OCI-LY3 (cell line): ENCODE data around the gene WSB2.

Experiments
- H2AFZ ChIP-seq: fragments of 200-600, 300-600 bp; shearing (Covaris generic); 2 replicates; pipeline ENCODE4 v1.6.0; 2014; ENCODE audit warnings: antibody characterized with exemption, low read depth, low read length
- H3K27ac ChIP-seq: fragments of 200-600, 300-600 bp; sonication (generic); 2 replicates; pipeline ENCODE4 v1.5.1; 2014; ENCODE audit warnings: mild to moderate bottlenecking, low read length, moderate library complexity, mixed read lengths
- H3K27me3 ChIP-seq: fragments of 200-600, 300-600 bp; sonication (generic); 2 replicates; pipeline ENCODE4 v1.6.1; 2014; ENCODE audit warnings: low read depth, low read length, mixed read lengths
- H3K36me3 ChIP-seq: fragments of 200-600, 300-600 bp; sonication (generic); replicated peaks from 2 replicates; pipeline ENCODE3; 2014; ENCODE audit warnings: low read depth, low read length, mixed read lengths
- H3K4me1 ChIP-seq: fragments of 300-600, 200-600 bp; sonication (generic); 2 replicates; pipeline ENCODE4 v1.6.1; 2014; ENCODE audit warnings: low read length, mixed read lengths
- H3K4me2 ChIP-seq: fragments of 200-600, 300-600 bp; sonication (generic); 2 replicates; pipeline ENCODE4 v1.6.1; 2014; ENCODE audit warnings: low read length, mixed read lengths
- H3K4me3 ChIP-seq: fragments of 300-600, 200-600 bp; sonication (generic); 2 replicates; pipeline ENCODE4 v1.5.1; 2014; ENCODE audit warnings: antibody characterized with exemption, mild to moderate bottlenecking, low read length, moderate library complexity
- H3K79me2 ChIP-seq: fragments of 300-600, 200-600 bp; shearing (Covaris generic); 2 replicates; pipeline ENCODE4 v1.6.1; 2014; ENCODE audit warnings: mild to moderate bottlenecking, low read length, mixed read lengths
- H3K9ac ChIP-seq: fragments of 300-600, 200-600 bp; shearing (Covaris generic); 2 replicates; pipeline ENCODE4 v1.6.0; 2014; ENCODE audit warnings: mild to moderate bottlenecking, low read length, moderate library complexity
- H3K9me3 ChIP-seq: fragments of 200-600, 300-600 bp; shearing (Covaris generic); 2 replicates; pipeline ENCODE4 v1.6.1; 2014; ENCODE audit warnings: low read length, mixed read lengths; ENCODE audit not compliant: insufficient read depth
- H4K20me1 ChIP-seq: fragments of 200-600, 300-600 bp; sonication (generic); 2 replicates; pipeline ENCODE4 v1.6.1; 2016; ENCODE audit warnings: low read length, mixed read lengths; ENCODE audit not compliant: insufficient read depth
- EZH2phosphoT487 ChIP-seq: fragments of 200-600 bp; shearing (Covaris generic); IDR thresholded peaks from 2 replicates; pipeline ENCODE4 v1.6.1; 2018; ENCODE audit warnings: antibody characterized with exemption, mixed run types, low read depth
- TF ChIP-seq, protein P1 (sequence below): fragments of 200-600, 300-600 bp; sonication (generic); IDR thresholded peaks from 2 replicates; pipeline ENCODE4 v1.5.1; 2014; ENCODE audit warnings: antibody characterized with exemption, low read length, low read depth

The WSB2 gene

DNA sequence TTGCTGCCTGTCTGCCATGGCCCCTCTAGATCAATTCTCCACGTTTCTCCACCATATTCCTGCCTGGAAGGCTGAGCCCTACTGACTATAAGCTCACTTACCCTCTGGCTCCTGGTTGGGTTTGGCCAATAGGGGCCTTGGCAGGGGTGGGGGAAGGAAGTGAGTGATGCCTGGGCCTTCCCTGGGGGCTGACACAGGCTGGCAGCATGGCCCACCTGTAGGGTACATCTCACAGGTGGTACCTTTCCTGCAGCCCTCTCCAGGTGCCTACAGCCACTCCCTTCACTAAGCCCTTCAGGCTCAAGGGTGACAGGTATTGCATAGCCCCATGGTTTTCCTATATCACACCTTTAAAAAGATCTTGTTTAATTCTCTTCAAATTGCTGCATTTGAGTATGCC lies 40.9 kb downstream of the WSB2 start:
- Histone ChIP-seq H2AFZ (no peak overlapping the region), H4K20me1 (peaks cover 3% of the 10 kb centered on the region; the same call in 1 of the 2 replicates), H3K27ac (no peak overlapping the region), H3K79me2 (peaks cover 20% of the 10 kb centered on the region), H3K4me3 (no peak overlapping the region), H3K27me3 (no peaks in the 10 kb centered on the region), H3K36me3 (peaks cover 45% of the 10 kb centered on the region), H3K9me3 (no peaks in the 10 kb centered on the region), H3K4me1 (peaks cover 13% of the 10 kb centered on the region), H3K4me2 (no peak overlapping the region), H3K9ac (no peak overlapping the region)
- TF ChIP-seq EZH2phosphoT487: no peak
- TF ChIP-seq, protein P1, sequence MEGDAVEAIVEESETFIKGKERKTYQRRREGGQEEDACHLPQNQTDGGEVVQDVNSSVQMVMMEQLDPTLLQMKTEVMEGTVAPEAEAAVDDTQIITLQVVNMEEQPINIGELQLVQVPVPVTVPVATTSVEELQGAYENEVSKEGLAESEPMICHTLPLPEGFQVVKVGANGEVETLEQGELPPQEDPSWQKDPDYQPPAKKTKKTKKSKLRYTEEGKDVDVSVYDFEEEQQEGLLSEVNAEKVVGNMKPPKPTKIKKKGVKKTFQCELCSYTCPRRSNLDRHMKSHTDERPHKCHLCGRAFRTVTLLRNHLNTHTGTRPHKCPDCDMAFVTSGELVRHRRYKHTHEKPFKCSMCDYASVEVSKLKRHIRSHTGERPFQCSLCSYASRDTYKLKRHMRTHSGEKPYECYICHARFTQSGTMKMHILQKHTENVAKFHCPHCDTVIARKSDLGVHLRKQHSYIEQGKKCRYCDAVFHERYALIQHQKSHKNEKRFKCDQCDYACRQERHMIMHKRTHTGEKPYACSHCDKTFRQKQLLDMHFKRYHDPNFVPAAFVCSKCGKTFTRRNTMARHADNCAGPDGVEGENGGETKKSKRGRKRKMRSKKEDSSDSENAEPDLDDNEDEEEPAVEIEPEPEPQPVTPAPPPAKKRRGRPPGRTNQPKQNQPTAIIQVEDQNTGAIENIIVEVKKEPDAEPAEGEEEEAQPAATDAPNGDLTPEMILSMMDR: no peak

DNA sequence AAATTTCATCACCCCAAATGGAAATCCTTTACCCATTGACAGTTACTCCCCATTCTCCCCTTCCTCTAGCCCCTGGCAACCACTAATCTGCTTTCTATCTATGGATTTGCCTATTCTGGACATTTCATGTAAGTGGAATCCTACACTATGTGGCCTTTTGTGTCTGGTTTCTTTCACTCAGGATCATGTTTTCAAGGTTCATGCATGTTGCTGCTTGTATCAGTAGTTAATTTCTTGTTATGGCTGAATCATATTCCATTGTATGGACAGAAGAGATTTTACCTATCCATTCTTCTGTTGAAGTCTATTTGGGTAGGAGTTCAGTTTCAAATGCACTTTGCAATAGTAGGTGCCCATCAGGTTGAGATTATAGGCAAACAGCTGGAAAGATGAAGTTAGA lies 43.1 kb downstream of the WSB2 start:
- H3K27ac ChIP-seq: no peak overlapping the region
- TF ChIP-seq EZH2phosphoT487: no peak
- TF ChIP-seq, protein P1: no peak
- peak overlapping the region; percentile 84; the same call in 1 of the 2 replicates for H3K4me3 ChIP-seq
- peaks cover 20% of the 10 kb centered on the region for H3K79me2 ChIP-seq
- no peak overlapping the region for H3K9ac ChIP-seq
- peaks cover 3% of the 10 kb centered on the region; the same call in 1 of the 2 replicates for H4K20me1 ChIP-seq
- peaks cover 13% of the 10 kb centered on the region for H3K4me1 ChIP-seq
- H3K36me3 ChIP-seq: peaks cover 37% of the 10 kb centered on the region
- H3K4me2 ChIP-seq: peak overlapping the region; percentile 99
- H3K9me3 ChIP-seq: no peaks in the 10 kb centered on the region
- no peaks in the 10 kb centered on the region for H3K27me3 ChIP-seq
- no peak overlapping the region for H2AFZ ChIP-seq

GRCh38 chr12:118016424-118017264 lies 44.3 kb downstream of the WSB2 start, which contains the start of gene RFC5:
RFC5 (plus strand) TSS chr12:118016703; CDS start chr12:118016828, 125 bp downstream.
- H3K9me3 ChIP-seq: no peaks in the 10 kb centered on the region
- H3K79me2 ChIP-seq: peaks cover 20% of the 10 kb centered on the region
- H4K20me1 ChIP-seq: peaks cover 3% of the 10 kb centered on the region; the same call in 1 of the 2 replicates
- TF ChIP-seq, protein P1: no peak
- TF ChIP-seq EZH2phosphoT487: no peak
- H3K4me2 ChIP-seq: peak within 1 kb of the TSS; percentile 99
- peak within 1 kb of the TSS; percentile 84 for H3K4me3 ChIP-seq
- peak within 1 kb of the TSS; percentile 77 for H3K9ac ChIP-seq
- H3K36me3 ChIP-seq: peaks cover 31% of the 10 kb centered on the region
- H3K4me1 ChIP-seq: peaks cover 13% of the 10 kb centered on the region
- H2AFZ ChIP-seq: peak within 1 kb of the TSS; percentile 77
- peak within 1 kb of the TSS; percentile 37 for H3K27ac ChIP-seq
- H3K27me3 ChIP-seq: no peaks in the 10 kb centered on the region

DNA sequence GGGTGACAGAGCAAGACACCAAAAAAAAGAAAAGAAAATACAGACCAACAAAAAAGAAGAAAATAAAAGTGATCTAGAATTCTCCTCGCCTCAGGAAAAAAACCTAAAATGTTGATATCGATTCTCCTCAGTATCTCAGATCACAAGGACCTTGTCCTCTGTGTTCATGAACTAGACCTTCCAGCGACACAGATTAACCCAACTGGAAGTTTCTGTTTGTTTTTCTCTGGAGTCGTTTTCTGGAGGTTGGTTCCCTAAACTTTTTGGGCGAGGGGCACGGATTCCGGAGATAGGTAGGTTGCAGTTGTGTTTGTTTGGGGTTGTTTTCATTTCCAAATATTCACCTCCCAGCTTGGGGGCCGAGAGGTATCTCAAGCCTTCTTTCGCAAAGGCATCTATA lies 45.0 kb downstream of the WSB2 start:
- H3K79me2 ChIP-seq: peaks cover 20% of the 10 kb centered on the region
- no peak overlapping the region for H3K27ac ChIP-seq
- no peaks in the 10 kb centered on the region for H3K9me3 ChIP-seq
- TF ChIP-seq, protein P1: no peak
- no peak for TF ChIP-seq EZH2phosphoT487
- H3K4me3 ChIP-seq: peak overlapping the region; percentile 84
- peaks cover 3% of the 10 kb centered on the region; the same call in 1 of the 2 replicates for H4K20me1 ChIP-seq
- peak overlapping the region; percentile 99 for H3K4me2 ChIP-seq
- H3K9ac ChIP-seq: no peak overlapping the region
- H3K27me3 ChIP-seq: no peaks in the 10 kb centered on the region
- H3K36me3 ChIP-seq: peaks cover 29% of the 10 kb centered on the region
- H3K4me1 ChIP-seq: peaks cover 13% of the 10 kb centered on the region
- H2AFZ ChIP-seq: 0 out of 2 replicates have a peak overlapping the region, but pooled peaks have one; percentile 8
